Parathyroid adenoma (tissue), 2 donors: ENCODE data around the gene EGR2.
A peak's percentile ranks its signal among the peaks of the same experiment; 100 is the strongest.

Experiments used
- H2AFZ ChIP-seq: fragments of 300-600 bp; sonication (generic); one replicate; pipeline ENCODE4 v1.7.0; 2017; ENCODE audit warnings: antibody characterized with exemption, mild to moderate bottlenecking
- H3K27ac ChIP-seq: fragments of 300-600 bp; sonication (generic); one replicate; pipeline ENCODE4 v1.7.0; 2017
- H3K27me3 ChIP-seq: fragments of 300-600 bp; sonication (generic); one replicate; pipeline ENCODE4 v1.7.0; 2017; ENCODE audit warnings: low read length; ENCODE audit not compliant: control insufficient read depth, insufficient read depth
- H3K36me3 ChIP-seq: fragments of 300-600 bp; sonication (generic); one replicate; pipeline ENCODE4 v1.7.0; 2017; ENCODE audit warnings: low read length; ENCODE audit not compliant: control insufficient read depth, insufficient read depth
- H3K4me1 ChIP-seq: fragments of 300-600 bp; sonication (generic); one replicate; pipeline ENCODE4 v1.7.0; 2017; ENCODE audit warnings: control low read depth
- H3K4me2 ChIP-seq: fragments of 300-600 bp; sonication (generic); one replicate; pipeline ENCODE4 v1.7.0; 2017; ENCODE audit warnings: low read length
- H3K4me3 ChIP-seq: fragments of 300-600 bp; sonication (generic); one replicate; pipeline ENCODE4 v1.7.0; 2017; ENCODE audit warnings: low read depth, low read length
- H3K79me2 ChIP-seq: fragments of 300-600 bp; sonication (generic); one replicate; pipeline ENCODE4 v1.7.0; 2017; ENCODE audit warnings: control low read depth
- H3K9ac ChIP-seq: fragments of 300-600 bp; sonication (generic); one replicate; pipeline ENCODE4 v1.7.0; 2017; ENCODE audit warnings: mild to moderate bottlenecking
- H3K9me3 ChIP-seq: fragments of 300-600 bp; sonication (generic); one replicate; pipeline ENCODE4 v1.7.0; 2017; ENCODE audit warnings: low read length; ENCODE audit not compliant: control insufficient read depth
- CTCF ChIP-seq: fragments of 300-600 bp; sonication (generic); IDR thresholded peaks from one replicate; pipeline ENCODE4 v1.7.0; 2017; ENCODE audit warnings: antibody characterized with exemption, mild to moderate bottlenecking
- donor health status: primary hyperparathyroidism.

Gene EGR2

DNA sequence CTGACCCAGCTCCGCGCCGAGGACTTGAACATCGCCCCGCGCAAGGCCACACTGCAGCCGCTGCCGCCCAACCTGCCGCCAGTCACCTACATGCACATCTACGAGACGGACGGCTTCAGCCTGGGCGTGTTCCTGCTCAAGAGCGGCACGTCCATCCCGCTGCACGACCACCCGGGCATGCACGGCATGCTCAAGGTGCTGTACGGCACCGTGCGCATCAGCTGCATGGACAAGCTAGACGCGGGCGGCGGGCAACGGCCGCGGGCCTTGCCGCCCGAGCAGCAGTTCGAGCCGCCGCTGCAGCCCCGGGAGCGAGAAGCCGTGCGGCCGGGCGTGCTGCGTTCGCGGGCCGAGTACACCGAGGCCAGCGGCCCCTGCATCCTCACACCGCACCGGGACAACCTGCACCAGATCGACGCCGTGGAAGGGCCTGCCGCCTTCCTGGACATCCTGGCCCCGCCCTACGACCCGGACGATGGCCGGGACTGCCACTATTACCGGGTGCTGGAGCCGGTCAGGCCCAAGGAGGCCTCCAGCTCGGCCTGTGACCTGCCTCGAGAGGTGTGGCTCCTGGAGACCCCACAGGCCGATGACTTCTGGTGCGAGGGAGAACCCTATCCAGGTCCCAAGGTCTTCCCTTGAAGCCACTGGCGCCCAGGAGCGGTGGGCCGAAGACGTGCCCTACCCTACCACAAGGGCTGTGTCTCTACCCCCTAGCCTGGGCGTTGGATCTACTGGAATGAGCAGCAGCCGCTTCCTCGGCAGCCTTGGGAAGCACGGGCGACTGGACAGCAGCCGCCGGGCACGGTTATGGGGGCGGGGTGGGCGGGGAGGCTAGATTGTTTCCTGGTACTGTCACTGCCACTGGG is 10.7 kb downstream of the EGR2 start:
- no peaks in the 10 kb centered on the region for H3K27me3 ChIP-seq
- H3K27ac ChIP-seq = peak overlapping the region; percentile 92
- H3K4me2 ChIP-seq = peak overlapping the region; percentile 96
- TF ChIP-seq CTCF = no peak
- no peak overlapping the region for H3K9ac ChIP-seq
- peaks cover 5% of the 10 kb centered on the region for H3K79me2 ChIP-seq
- H3K9me3 ChIP-seq = no peaks in the 10 kb centered on the region
- H3K4me3 ChIP-seq = peak overlapping the region; percentile 84
- H3K4me1 ChIP-seq = no peaks in the 10 kb centered on the region
- H2AFZ ChIP-seq = peak overlapping the region; percentile 100
- no peaks in the 10 kb centered on the region for H3K36me3 ChIP-seq

- Histone ChIP-seq H3K79me2 (peaks cover 5% of the 10 kb centered on the region), H3K4me2 (peak within 1 kb of the TSS; percentile 96), H3K4me1 (no peaks in the 10 kb centered on the region), H3K27me3 (no peaks in the 10 kb centered on the region), H3K9ac (peak within 1 kb of the TSS; percentile 49), H3K9me3 (no peaks in the 10 kb centered on the region), H3K4me3 (peak within 1 kb of the TSS; percentile 84), H3K27ac (peak within 1 kb of the TSS; percentile 92), H2AFZ (peak within 1 kb of the TSS; percentile 100), H3K36me3 (no peaks in the 10 kb centered on the region)
- no peak for TF ChIP-seq CTCF
Measured at GRCh38 chr10:62804356-62805230, 11.6 kb downstream of the EGR2 start, which contains the start of gene ADO. ADO (plus strand) TSS chr10:62804720; CDS start chr10:62805060, 340 bp downstream.

GRCh38 chr10:62803724-62804355 is 12.3 kb downstream of the EGR2 start:
- no peak for TF ChIP-seq CTCF
- no peaks in the 10 kb centered on the region for H3K36me3 ChIP-seq
- no peaks in the 10 kb centered on the region for H3K27me3 ChIP-seq
- H3K27ac ChIP-seq = peak overlapping the region; percentile 92
- H3K4me2 ChIP-seq = peak overlapping the region; percentile 96
- no peaks in the 10 kb centered on the region for H3K4me1 ChIP-seq
- peak overlapping the region; percentile 84 for H3K4me3 ChIP-seq
- H3K9ac ChIP-seq = peak overlapping the region; percentile 49
- no peaks in the 10 kb centered on the region for H3K9me3 ChIP-seq
- peak overlapping the region; percentile 100 for H2AFZ ChIP-seq
- H3K79me2 ChIP-seq = peaks cover 3% of the 10 kb centered on the region

DNA sequence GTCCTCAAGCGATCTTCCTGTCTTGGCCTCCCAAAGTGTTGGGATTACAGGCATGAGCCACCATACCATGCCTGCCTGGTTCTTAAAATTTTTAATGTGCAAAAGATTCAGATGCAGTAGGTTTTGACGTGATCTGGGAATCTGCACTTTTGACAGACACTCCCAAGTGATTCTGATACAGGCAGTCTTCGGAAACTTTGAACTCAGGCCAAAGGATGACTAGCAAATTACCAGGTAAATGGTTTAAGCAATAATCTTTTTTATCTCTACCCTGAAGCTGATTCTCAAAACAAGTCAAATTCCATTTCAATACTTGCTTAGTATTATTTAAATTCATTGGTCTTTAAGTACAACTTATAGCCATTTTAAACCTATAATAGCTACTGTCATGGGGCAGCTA is 14.3 kb downstream of the EGR2 start:
- Histone ChIP-seq H3K4me1 (no peaks in the 10 kb centered on the region), H3K79me2 (no peaks in the 10 kb centered on the region), H3K9me3 (no peaks in the 10 kb centered on the region), H3K4me2 (no peak overlapping the region), H3K4me3 (no peak overlapping the region), H3K27ac (no peak overlapping the region), H3K36me3 (no peaks in the 10 kb centered on the region), H3K27me3 (no peaks in the 10 kb centered on the region), H3K9ac (no peak overlapping the region), H2AFZ (no peak overlapping the region)
- no peak for TF ChIP-seq CTCF
